H9 (cell line): ENCODE results near the gene GABRD. TPM values are rescaled to one million over a fixed set of nuclear protein-coding genes. Genes with fewer than 3 reads are reported as not detected.

Source experiments
- DNase-seq: peaks from one replicate; pipeline ENCODE4 v3.0.0-alpha.2; 2017
- H2AFZ ChIP-seq: one replicate; pipeline ENCODE4 v1.6.1; 2013; ENCODE audit warnings: mild to moderate bottlenecking, low read length, control low read depth, moderate library complexity
- H2AK5ac ChIP-seq: 2 replicates; pipeline ENCODE4 v1.6.1; 2013; ENCODE audit warnings: low read length, control low read depth, mixed read lengths; ENCODE audit not compliant: insufficient read length
- H2BK120ac ChIP-seq: one replicate; pipeline ENCODE4 v1.6.1; 2013; ENCODE audit warnings: low read depth, mild to moderate bottlenecking, low read length, control low read depth, inconsistent platforms; ENCODE audit not compliant: poor library complexity, severe bottlenecking
- H2BK12ac ChIP-seq: 2 replicates; pipeline ENCODE4 v1.6.1; 2013; ENCODE audit warnings: low read length, control low read depth, mixed read lengths, low read depth; ENCODE audit not compliant: insufficient read length
- H2BK15ac ChIP-seq: 2 replicates; pipeline ENCODE4 v1.6.1; 2013; ENCODE audit warnings: low read depth, low read length, control low read depth
- H2BK20ac ChIP-seq: one replicate; pipeline ENCODE4 v1.6.1; 2013; ENCODE audit warnings: low read depth, mild to moderate bottlenecking, low read length, control low read depth, inconsistent platforms; ENCODE audit not compliant: poor library complexity, severe bottlenecking
- H2BK5ac ChIP-seq: 2 replicates; pipeline ENCODE4 v1.6.1; 2013; ENCODE audit warnings: low read length, control low read depth, mixed read lengths; ENCODE audit not compliant: insufficient read length
- H3K14ac ChIP-seq: 2 replicates; pipeline ENCODE4 v1.6.1; 2013; ENCODE audit warnings: low read length, control low read depth; ENCODE audit not compliant: insufficient read depth
- H3K18ac ChIP-seq: 2 replicates; pipeline ENCODE4 v1.6.1; 2013; ENCODE audit warnings: low read depth, mild to moderate bottlenecking, mixed read lengths, low read length, control low read depth; ENCODE audit not compliant: insufficient read length
- H3K23ac ChIP-seq: 2 replicates; pipeline ENCODE4 v1.6.1; 2013; ENCODE audit warnings: low read length, control low read depth, mixed read lengths, low read depth; ENCODE audit not compliant: insufficient read length
- H3K23me2 ChIP-seq: 2 replicates; pipeline ENCODE4 v1.6.1; 2013; ENCODE audit warnings: low read depth, mild to moderate bottlenecking, mixed read lengths, low read length, control low read depth; ENCODE audit not compliant: insufficient read length, poor library complexity, severe bottlenecking
- H3K27ac ChIP-seq: 2 replicates; pipeline ENCODE4 v1.5.1; 2013; ENCODE audit warnings: low read length, control low read depth, mixed read lengths, low read depth; ENCODE audit not compliant: insufficient read length
- H3K27me3 ChIP-seq: 2 replicates; pipeline ENCODE4 v1.6.1; 2013; ENCODE audit warnings: low read length, control low read depth, inconsistent platforms; ENCODE audit not compliant: insufficient read depth
- H3K4ac ChIP-seq: 2 replicates; pipeline ENCODE4 v1.6.1; 2013; ENCODE audit warnings: low read depth, mild to moderate bottlenecking, control low read depth, inconsistent platforms, low read length, moderate library complexity
- H3K4me1 ChIP-seq: 2 replicates; pipeline ENCODE4 v1.6.1; 2013; ENCODE audit warnings: low read length, control low read depth, inconsistent platforms; ENCODE audit not compliant: insufficient read depth
- H3K4me2 ChIP-seq: 2 replicates; pipeline ENCODE4 v1.6.1; 2013; ENCODE audit warnings: low read length, control low read depth, mixed read lengths; ENCODE audit not compliant: insufficient read length, insufficient read depth
- H3K56ac ChIP-seq: 2 replicates; pipeline ENCODE4 v1.6.1; 2013; ENCODE audit warnings: low read depth, mild to moderate bottlenecking, mixed read lengths, low read length, control low read depth; ENCODE audit not compliant: insufficient read length
- H3K79me1 ChIP-seq: 2 replicates; pipeline ENCODE4 v1.6.1; 2013; ENCODE audit warnings: low read depth, mild to moderate bottlenecking, moderate library complexity, low read length, control low read depth, inconsistent platforms; ENCODE audit not compliant: insufficient read depth, poor library complexity, severe bottlenecking
- H3K79me2 ChIP-seq: 2 replicates; pipeline ENCODE4 v1.6.1; 2013; ENCODE audit warnings: low read length, control low read depth, inconsistent platforms; ENCODE audit not compliant: insufficient read depth
- H3K9ac ChIP-seq: 2 replicates; pipeline ENCODE4 v1.6.1; 2013; ENCODE audit warnings: low read length, control low read depth, mixed read lengths; ENCODE audit not compliant: insufficient read length; ENCODE audit errors: extremely low read depth
- H3K9me3 ChIP-seq: one replicate; pipeline ENCODE4 v1.6.1; 2013; ENCODE audit warnings: low read depth, low read length, inconsistent platforms; ENCODE audit not compliant: control insufficient read depth
- H3T11ph ChIP-seq: one replicate; pipeline ENCODE4 v1.6.1; 2013; ENCODE audit warnings: mild to moderate bottlenecking, low read length, control low read depth, inconsistent platforms
- H4K20me1 ChIP-seq: one replicate; pipeline ENCODE4 v1.6.1; 2013; ENCODE audit not compliant: control insufficient read depth, insufficient read length, insufficient read depth
- H4K5ac ChIP-seq: 2 replicates; pipeline ENCODE4 v1.6.1; 2013; ENCODE audit warnings: low read depth, mild to moderate bottlenecking, mixed read lengths, low read length, control low read depth; ENCODE audit not compliant: insufficient read length
- H4K8ac ChIP-seq: replicated peaks from 2 replicates; pipeline ENCODE4 v1.6.1; 2013; ENCODE audit warnings: low read length, control low read depth, mixed read lengths, low read depth; ENCODE audit not compliant: insufficient read length
- H4K91ac ChIP-seq: 2 replicates; pipeline ENCODE4 v1.6.1; 2013; ENCODE audit warnings: low read depth, mild to moderate bottlenecking, moderate library complexity, mixed read lengths, low read length, control low read depth; ENCODE audit not compliant: insufficient read length
- H3K27ac Mint-ChIP-seq, 3 experiments: 2 replicates in 2 of 3; 3 replicates in 1 of 3; pipeline ENCODE4 v1.8.0; 2020 to 2021; ENCODE audit warnings: mixed read lengths in 3 of 3, mild to moderate bottlenecking in 1 of 3, moderate library complexity in 1 of 3
- H3K27me3 Mint-ChIP-seq: 2 replicates; pipeline ENCODE4 v1.8.0; 2021; ENCODE audit warnings: low read depth, mild to moderate bottlenecking, moderate library complexity, mixed read lengths
- H3K36me3 Mint-ChIP-seq, 3 experiments: 2 replicates in 2 of 3; 3 replicates in 1 of 3; pipeline ENCODE4 v1.8.0; 2020 to 2021; ENCODE audit warnings: low read depth in 3 of 3, mixed read lengths in 3 of 3; ENCODE audit not compliant: insufficient read depth in 1 of 3
- H3K4me1 Mint-ChIP-seq, 2 experiments: 2 replicates each; pipeline ENCODE4 v1.8.0; 2020; ENCODE audit warnings: mixed read lengths in 2 of 2
- H3K4me3 Mint-ChIP-seq, 2 experiments: 2 replicates in 1 of 2; 3 replicates in 1 of 2; pipeline ENCODE4 v1.8.0; 2020 to 2021; ENCODE audit warnings: mild to moderate bottlenecking in 2 of 2, mixed read lengths in 2 of 2, moderate library complexity in 1 of 2
- H3K9me3 Mint-ChIP-seq, 2 experiments: 2 replicates in 1 of 2; 3 replicates in 1 of 2; pipeline ENCODE4 v1.8.0; 2020; ENCODE audit warnings: mild to moderate bottlenecking in 2 of 2, mixed read lengths in 2 of 2, moderate library complexity in 1 of 2
- WGBS: extraction: QIAGEN DNeasy Blood & Tissue Kit; methylation state at CpG from one replicate; pipeline ENCODE4 v1.1.7; 2013; ENCODE audit warnings: missing lambda C conversion rate, low lambda C conversion rate, mixed read lengths; ENCODE audit not compliant: insufficient read length; ENCODE audit errors: extremely low coverage; 5-methylcytosine and 5-hydroxymethylcytosine counted together
- total RNA-seq: library from RNA; stranded (reverse); gene quantifications from 2 replicates; pipeline ENCODE4 v1.2.1, GENCODE V29; 2021
- TF ChIP-seq, protein P1 (sequence below): fragments of 200-600 bp; sonication (generic); conservative IDR thresholded peaks from 3 replicates; pipeline ENCODE4 v1.8.0; 2021; ENCODE audit warnings: antibody characterized with exemption, mild to moderate bottlenecking

Gene GABRD
- total RNA-seq, 1 experiment from 2014 or later, result 0.59 TPM

GRCh38 chr1:1986451-1987141 lies 32.5 kb upstream of the GABRD start:
- no peak overlapping the region for H4K8ac ChIP-seq
- H3K4ac ChIP-seq, result no peak overlapping the region
- H2BK12ac ChIP-seq, result no peak overlapping the region
- no peaks in the 10 kb centered on the region for H3K23me2 ChIP-seq
- no peak for DNase-seq
- H3K79me1 ChIP-seq, result no peaks in the 10 kb centered on the region
- no peak overlapping the region for H2AFZ ChIP-seq
- no peaks in the 10 kb centered on the region for H3K27me3 ChIP-seq
- H2AK5ac ChIP-seq, result no peak overlapping the region
- H4K20me1 ChIP-seq, result no peaks in the 10 kb centered on the region
- no peak overlapping the region for H2BK15ac ChIP-seq
- H3K14ac ChIP-seq, result no peak overlapping the region
- no peak overlapping the region for H3K4me2 ChIP-seq
- H3K18ac ChIP-seq, result no peak overlapping the region
- Mint-ChIP-seq H3K9me3 (no peaks in the 10 kb centered on the region), H3K36me3 (no peaks in the 10 kb centered on the region), H3K27ac (no peak overlapping the region), H3K27me3 (no peaks in the 10 kb centered on the region), H3K4me1 (peaks cover 7 to 17% of the 10 kb centered on the region in 2 experiments), H3K4me3 (no peak overlapping the region)
- WGBS, result no CpG with 5 or more reads among the region's 24 CpGs
- H3T11ph ChIP-seq, result no peak overlapping the region
- no peaks in the 10 kb centered on the region for H3K9me3 ChIP-seq
- no peak overlapping the region for H2BK20ac ChIP-seq
- TF ChIP-seq, protein P1, sequence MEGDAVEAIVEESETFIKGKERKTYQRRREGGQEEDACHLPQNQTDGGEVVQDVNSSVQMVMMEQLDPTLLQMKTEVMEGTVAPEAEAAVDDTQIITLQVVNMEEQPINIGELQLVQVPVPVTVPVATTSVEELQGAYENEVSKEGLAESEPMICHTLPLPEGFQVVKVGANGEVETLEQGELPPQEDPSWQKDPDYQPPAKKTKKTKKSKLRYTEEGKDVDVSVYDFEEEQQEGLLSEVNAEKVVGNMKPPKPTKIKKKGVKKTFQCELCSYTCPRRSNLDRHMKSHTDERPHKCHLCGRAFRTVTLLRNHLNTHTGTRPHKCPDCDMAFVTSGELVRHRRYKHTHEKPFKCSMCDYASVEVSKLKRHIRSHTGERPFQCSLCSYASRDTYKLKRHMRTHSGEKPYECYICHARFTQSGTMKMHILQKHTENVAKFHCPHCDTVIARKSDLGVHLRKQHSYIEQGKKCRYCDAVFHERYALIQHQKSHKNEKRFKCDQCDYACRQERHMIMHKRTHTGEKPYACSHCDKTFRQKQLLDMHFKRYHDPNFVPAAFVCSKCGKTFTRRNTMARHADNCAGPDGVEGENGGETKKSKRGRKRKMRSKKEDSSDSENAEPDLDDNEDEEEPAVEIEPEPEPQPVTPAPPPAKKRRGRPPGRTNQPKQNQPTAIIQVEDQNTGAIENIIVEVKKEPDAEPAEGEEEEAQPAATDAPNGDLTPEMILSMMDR, result no peak
- H2BK5ac ChIP-seq, result no peak overlapping the region
- no peaks in the 10 kb centered on the region for H3K79me2 ChIP-seq
- no peak overlapping the region for H2BK120ac ChIP-seq
- H3K23ac ChIP-seq, result no peak overlapping the region
- H3K4me1 ChIP-seq, result no peaks in the 10 kb centered on the region; the same call in 1 of the 2 replicates
- H3K9ac ChIP-seq, result no peak overlapping the region
- H4K5ac ChIP-seq, result no peak overlapping the region
- H4K91ac ChIP-seq, result no peak overlapping the region
- H3K27ac ChIP-seq, result no peak overlapping the region
- no peak overlapping the region for H3K56ac ChIP-seq
